Rectal smooth muscle tissue (tissue), 1 donor: ENCODE data around the gene ACAN.

ENCODE experiments used
- H3K27ac ChIP-seq: one replicate; pipeline ENCODE4 v1.7.0; 2013; ENCODE audit warnings: low read depth, low read length, inconsistent platforms
- H3K27me3 ChIP-seq: one replicate; pipeline ENCODE4 v1.7.0; 2013; ENCODE audit warnings: low read length; ENCODE audit not compliant: control insufficient read depth, insufficient read depth
- H3K36me3 ChIP-seq: one replicate; pipeline ENCODE4 v1.7.0; 2013; ENCODE audit warnings: low read length; ENCODE audit not compliant: control insufficient read depth, insufficient read depth
- H3K4me1 ChIP-seq: one replicate; pipeline ENCODE4 v1.7.0; 2013; ENCODE audit warnings: low read length; ENCODE audit not compliant: control insufficient read depth, insufficient read depth
- H3K4me3 ChIP-seq: one replicate; pipeline ENCODE4 v1.7.0; 2013; ENCODE audit warnings: low read length
- H3K9ac ChIP-seq: one replicate; pipeline ENCODE4 v1.7.0; 2013; ENCODE audit warnings: low read length

Gene ACAN

DNA sequence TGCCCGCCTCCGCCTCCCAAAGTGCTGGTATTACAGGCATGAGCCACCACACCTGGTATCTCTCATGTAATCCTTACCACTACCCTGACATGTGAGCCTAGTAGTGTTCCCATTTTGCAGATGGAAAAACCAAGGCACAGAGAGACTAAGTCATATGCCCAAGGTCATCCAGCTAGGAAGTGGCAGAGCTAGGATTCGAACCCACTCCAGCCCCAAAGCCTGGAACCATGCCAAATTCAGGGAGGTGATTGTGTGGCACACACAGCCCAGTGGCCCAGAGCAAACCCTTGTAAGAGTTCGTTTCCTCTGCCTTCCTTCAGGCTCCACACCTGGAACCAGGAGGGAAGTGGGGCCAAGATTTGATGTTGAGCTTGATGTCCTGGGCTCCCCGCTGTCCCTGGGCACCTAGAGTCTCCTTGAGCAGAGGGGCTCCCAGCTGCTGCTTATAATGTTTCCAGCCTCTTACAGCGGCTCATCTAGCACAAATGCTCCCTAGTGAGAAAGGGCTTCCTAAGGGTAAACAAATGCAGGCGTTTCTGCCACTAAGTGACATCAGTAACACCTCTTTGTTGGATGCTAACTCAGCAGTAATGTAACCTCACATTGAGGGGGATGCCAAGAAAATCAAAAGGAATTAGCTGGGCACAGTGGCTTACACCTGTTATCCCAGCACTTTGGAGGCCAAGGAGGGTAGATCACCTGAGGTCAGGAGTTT, 88.5 kb downstream of the ACAN start:
- peaks cover 11% of the 10 kb centered on the region for H3K27me3 ChIP-seq
- H3K9ac ChIP-seq: no peak overlapping the region
- H3K27ac ChIP-seq: no peak overlapping the region
- H3K4me3 ChIP-seq: no peak overlapping the region
- H3K36me3 ChIP-seq: no peaks in the 10 kb centered on the region
- no peaks in the 10 kb centered on the region for H3K4me1 ChIP-seq

DNA sequence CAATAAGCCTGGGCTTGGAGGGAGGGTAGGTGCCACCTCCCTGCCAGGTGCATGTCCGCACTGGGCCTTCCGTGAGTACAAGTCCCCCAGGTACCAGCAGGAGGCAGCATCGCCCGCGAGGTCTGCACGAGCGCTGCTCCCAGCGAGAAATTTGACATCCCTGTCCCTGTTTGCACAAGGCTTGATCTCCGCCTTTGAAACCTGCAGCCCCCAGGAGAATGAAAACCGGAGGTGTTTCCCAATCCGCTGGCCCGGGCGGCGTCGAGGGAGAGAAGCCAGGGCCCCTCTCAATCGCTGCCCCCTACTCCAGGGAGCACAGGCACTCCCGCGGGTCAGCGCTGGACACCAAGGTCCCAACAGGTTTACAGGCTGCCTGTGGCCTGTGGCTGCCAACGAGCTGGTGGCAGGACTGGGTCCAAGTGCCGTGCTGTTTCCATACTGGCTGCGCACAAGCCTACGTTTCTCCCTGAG, 91.1 kb downstream of the ACAN start:
- no peak overlapping the region for H3K9ac ChIP-seq
- no peak overlapping the region for H3K27ac ChIP-seq
- no peaks in the 10 kb centered on the region for H3K36me3 ChIP-seq
- H3K27me3 ChIP-seq: peaks cover 11% of the 10 kb centered on the region
- peaks cover 9% of the 10 kb centered on the region for H3K4me1 ChIP-seq
- H3K4me3 ChIP-seq: peak overlapping the region; percentile 30

DNA sequence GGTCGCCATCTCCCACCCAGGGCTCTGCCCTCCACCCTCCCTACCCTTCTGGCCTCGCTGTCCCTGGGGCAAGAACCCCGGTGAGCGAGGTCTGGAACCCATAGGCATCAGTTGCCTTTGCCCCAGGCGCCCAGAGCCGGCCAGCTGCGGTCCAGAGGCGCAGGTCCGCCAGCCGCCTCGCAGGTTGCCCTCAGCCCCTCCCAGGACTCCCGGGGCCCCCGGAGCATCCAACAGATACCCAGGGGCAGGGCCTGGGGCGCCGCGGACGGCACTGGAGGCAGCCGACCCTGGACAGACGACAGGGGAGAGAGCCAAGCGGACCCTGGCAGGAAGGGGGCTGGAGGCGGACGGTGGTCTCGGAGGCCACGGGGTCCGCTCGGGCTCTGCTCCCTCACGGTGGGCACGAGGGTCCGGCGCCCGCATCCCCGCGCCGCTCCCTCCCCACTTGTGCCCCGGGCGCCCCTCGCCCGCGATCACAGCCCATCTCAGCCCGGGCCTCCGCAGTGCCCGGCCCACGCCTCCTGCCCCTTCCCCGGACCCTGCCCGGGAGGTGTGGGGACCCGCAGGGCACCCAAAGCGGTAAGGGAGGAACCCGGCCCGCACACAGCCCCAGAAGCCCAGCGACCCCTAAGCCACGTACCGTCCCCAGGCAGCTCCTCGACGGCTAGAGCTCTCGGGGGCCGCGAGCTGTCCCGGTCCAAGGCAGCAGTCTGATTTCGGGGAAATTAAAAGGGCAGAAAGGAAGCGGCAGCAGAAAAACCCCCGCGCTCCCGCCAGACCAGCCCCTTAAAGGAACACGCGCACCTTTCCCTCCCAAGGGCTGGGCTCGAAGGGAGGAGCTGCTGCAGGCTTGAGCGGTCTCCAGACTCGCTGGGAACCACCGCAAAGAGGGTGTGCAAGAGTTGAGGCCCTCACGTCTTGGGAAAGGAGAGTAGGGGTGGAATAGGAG, 91.9 kb downstream of the ACAN start, which contains the start of gene HAPLN3:
Gene HAPLN3 (minus strand): TSS at position 726 of the 949 bp plus-strand sequence. CDS start 8,246 bp downstream, outside the sequence.
- H3K4me1 ChIP-seq: peaks cover 9% of the 10 kb centered on the region
- no peak within 1 kb of the TSS for H3K9ac ChIP-seq
- peaks cover 11% of the 10 kb centered on the region for H3K27me3 ChIP-seq
- no peaks in the 10 kb centered on the region for H3K36me3 ChIP-seq
- peak within 1 kb of the TSS; percentile 58 for H3K4me3 ChIP-seq
- H3K27ac ChIP-seq: no peak within 1 kb of the TSS

DNA sequence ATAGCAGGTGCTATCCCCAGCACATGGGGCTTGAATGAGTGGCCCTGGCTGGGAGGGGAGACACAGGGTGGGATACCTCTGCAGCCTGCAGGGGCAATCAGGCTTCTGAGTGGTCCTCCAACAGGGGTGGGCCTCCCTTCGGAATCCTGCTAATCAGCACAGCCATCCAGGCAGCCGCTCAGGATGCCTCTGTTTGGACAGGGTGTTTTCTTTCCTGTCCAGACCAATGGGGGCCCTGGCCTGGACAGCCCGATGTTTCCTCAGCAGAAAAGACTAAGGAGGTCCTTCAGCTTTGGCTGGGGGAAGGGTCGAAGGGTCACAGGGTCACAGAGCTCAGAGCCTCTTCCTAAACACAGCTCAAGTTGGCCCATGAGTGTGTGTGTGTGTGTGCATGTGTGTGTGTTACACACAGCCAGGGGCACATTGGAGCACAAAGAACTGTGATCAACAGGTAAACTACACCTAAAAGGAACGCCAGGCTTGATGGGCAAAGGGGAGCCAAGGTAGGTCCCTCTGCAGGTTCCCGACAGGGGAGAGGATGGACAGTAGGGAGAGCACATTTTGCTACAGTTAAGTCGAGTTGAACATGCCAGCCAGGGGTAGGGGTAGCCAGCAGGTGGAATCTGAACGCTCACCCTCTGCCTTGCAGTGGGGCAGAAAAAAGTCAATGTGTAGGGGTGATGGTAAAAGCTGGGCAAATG, 93.2 kb downstream of the ACAN start:
- H3K4me3 ChIP-seq: no peak overlapping the region

DNA sequence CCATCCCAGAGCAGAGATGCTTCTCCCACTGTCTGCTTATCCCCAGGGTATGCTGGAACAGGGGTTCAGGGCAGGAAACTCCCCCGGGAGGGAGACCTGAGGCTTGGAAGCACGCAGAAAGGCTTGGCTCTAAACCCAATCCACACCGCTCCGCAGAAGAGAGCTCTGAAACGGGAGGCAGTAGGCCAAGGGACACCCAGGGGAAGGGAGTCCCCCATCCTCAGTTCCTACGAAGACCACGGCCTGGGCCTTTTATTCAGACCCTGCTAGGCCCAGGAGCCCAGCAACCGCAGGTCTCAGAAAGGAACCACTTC, 93.9 kb downstream of the ACAN start:
- H3K9ac ChIP-seq: no peak overlapping the region
- no peak overlapping the region for H3K27ac ChIP-seq
- H3K4me1 ChIP-seq: peaks cover 9% of the 10 kb centered on the region
- H3K4me3 ChIP-seq: no peak overlapping the region
- H3K27me3 ChIP-seq: peaks cover 11% of the 10 kb centered on the region
- no peaks in the 10 kb centered on the region for H3K36me3 ChIP-seq

More for the DNA sequence above, 93.2 kb downstream of the ACAN start:
- no peak overlapping the region for H3K27ac ChIP-seq
- no peak overlapping the region for H3K9ac ChIP-seq
- peaks cover 9% of the 10 kb centered on the region for H3K4me1 ChIP-seq
- H3K27me3 ChIP-seq: peaks cover 11% of the 10 kb centered on the region
- no peaks in the 10 kb centered on the region for H3K36me3 ChIP-seq

DNA sequence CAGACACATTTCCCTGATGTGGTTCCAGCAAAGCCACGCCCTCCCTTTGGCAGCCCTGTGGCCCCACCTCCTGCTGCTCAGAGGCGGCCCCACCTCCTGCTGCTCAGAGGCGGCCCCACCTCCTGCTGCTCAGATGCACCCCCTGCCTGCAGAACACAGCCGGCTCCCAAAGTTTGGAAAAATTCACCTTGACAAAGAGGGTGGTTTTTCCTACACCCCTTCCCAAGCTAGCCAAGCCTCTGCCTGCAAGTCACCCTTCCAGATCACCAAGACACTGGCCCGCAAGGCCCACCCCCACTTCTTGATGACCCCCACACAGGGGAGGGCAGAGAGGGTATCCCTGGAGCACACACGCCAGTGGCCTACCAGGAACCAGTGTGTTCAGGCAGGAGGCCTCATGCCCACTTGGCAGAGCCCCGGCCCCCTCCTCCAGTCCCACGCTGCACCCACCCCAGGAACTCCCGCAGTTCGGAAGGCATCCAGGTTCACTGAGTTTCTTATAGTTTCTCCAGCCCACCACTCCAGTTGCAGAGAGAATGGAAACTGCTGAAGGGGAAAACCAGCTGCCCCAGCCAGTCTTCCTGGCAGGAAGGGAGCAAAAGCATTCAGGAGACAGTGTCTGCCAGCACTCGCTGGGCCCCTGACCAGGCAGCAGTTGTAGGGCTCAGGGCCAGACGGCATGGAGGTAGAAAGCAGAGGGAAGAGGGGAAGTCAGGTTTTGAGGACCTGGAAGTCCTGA, 94.4 kb downstream of the ACAN start:
- H3K4me3 ChIP-seq: no peak overlapping the region
- H3K4me1 ChIP-seq: peaks cover 9% of the 10 kb centered on the region
- peaks cover 11% of the 10 kb centered on the region for H3K27me3 ChIP-seq
- H3K27ac ChIP-seq: peak overlapping the region; percentile 25
- H3K36me3 ChIP-seq: no peaks in the 10 kb centered on the region
- H3K9ac ChIP-seq: no peak overlapping the region

DNA sequence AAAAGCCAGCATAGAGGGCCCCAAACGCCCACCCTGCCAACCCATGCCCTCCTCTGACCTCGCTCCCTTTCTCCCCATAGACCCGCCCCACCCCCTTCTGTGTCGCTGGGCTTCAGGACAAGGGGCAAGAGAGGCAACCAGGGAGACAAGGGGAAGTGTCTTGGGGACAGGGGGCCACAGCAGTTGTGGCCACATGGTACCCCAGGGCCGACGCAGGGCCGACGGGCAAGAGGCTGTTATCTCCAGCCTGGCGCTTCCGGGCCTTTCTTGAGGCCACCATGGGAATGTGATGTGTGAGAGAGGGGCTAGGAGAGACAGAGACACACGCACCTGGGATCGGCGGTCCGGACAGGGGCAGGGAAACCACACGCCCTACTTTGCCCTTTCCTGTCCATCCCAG, 95.5 kb downstream of the ACAN start:
- Histone ChIP-seq H3K27ac (no peak overlapping the region), H3K36me3 (no peaks in the 10 kb centered on the region)

DNA sequence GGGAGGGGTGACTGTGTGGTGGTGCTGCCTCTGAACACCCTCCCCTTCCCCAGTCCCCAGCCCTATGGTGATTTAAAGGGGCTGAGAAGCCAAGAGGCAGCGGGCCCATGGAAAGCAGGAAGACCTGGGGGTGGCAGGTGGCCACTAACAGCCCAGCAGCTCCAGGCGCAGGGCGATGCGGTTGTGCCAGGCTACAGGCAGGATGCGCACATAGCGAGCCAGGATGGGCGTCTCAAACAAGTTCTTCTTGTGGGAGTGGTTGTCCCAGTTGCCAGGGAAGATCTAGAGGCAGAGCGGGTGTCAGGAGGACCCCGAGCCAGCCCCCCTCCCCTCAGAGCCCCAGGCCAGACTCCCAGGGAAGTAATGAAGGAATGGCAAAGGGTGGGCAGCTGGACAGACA, 96.0 kb downstream of the ACAN start:
- Histone ChIP-seq H3K9ac (no peak overlapping the region), H3K36me3 (no peaks in the 10 kb centered on the region), H3K4me3 (no peak overlapping the region), H3K4me1 (peaks cover 9% of the 10 kb centered on the region), H3K27me3 (peaks cover 5% of the 10 kb centered on the region), H3K27ac (no peak overlapping the region)

More for the DNA sequence above, 95.5 kb downstream of the ACAN start:
- Histone ChIP-seq H3K4me3 (no peak overlapping the region), H3K27me3 (peaks cover 9% of the 10 kb centered on the region), H3K4me1 (peaks cover 9% of the 10 kb centered on the region), H3K9ac (no peak overlapping the region)

DNA sequence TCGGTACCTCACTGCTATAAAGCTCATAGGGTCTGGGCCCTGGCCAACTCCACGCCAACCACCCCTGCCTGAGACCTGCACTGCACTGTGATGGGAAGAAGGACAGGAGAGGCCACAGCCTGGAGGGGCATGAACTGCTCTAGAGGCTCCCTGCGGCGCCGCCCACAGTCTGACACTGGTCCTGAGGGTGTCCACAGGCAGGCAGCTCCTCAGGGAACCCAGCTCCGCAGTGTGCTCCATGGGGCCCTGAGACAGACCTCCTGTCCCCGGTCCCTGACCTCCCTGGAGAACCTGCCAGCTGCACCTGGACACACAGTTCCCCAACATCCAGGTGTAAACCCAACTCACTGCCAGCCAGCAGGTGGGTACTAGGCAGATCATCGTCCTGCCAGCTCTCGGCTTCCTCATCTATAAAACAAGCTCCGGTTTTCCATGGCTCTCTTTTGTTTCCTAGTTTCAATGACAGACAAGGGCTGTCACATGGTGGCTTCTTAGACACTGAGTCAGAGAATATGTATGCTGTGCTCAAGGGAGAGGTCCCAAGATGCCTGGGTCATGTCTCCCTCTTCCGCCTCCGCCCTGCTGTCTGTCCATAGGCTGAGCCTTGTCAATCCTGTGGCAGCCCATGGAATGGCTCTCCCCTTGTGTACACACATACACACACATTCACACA, 97.2 kb downstream of the ACAN start:
- Histone ChIP-seq H3K4me3 (no peak overlapping the region), H3K36me3 (no peaks in the 10 kb centered on the region), H3K4me1 (peaks cover 9% of the 10 kb centered on the region), H3K27me3 (no peaks in the 10 kb centered on the region), H3K27ac (no peak overlapping the region), H3K9ac (no peak overlapping the region)

DNA sequence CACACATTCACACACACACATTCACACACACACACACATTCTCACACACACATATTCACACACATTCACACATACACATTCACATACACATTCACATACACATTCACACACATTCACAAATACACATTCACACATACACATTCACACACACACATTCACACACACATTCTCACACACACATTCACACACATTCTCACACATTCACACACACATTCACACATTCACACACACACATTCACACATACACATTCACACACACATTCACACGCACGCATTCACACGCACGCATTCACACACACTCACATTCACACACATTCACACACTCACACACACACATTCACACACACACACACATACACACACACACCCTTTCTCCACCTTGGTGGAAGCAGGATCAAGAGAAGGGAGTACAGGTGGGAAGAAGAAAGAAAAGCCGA, 97.8 kb downstream of the ACAN start:
- Histone ChIP-seq H3K4me3 (no peak overlapping the region), H3K27ac (no peak overlapping the region), H3K27me3 (no peaks in the 10 kb centered on the region), H3K9ac (no peak overlapping the region), H3K36me3 (no peaks in the 10 kb centered on the region), H3K4me1 (peaks cover 9% of the 10 kb centered on the region)

DNA sequence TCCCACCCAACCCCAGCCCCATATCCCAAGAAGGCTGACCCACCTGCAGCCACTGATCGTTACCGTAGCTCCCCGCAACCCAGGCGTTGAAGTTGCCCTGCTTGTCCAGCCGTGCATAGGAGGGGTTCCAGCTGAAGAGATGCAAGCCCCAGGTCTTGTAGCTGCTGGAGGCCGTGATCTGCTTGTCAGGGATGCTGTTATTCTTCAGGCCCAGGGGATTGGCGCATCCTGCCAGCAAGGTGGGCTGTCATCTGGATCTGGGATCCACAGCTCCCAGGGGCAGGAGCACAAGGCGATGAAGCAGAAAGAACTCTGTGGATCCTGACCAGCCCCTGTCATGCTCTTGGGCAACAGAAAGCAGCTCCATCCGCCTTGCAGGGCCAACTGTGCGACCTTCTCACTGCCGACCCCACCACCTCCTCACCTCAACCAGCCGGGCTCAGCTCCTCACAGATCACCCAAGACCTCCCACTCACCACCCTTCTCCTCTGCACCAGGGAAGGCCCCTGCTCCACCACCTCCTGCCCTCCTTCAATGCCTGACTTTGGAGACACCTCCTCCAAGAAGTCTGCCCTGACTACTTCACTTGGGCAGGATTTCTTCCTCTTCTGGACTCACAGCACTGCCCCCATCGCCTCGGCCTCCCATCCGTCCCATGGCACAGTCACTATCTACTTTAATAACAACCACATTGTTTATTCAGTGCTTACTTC, 98.4 kb downstream of the ACAN start:
- no peaks in the 10 kb centered on the region for H3K27me3 ChIP-seq
- H3K9ac ChIP-seq: no peak overlapping the region
- no peaks in the 10 kb centered on the region for H3K36me3 ChIP-seq
- no peak overlapping the region for H3K4me3 ChIP-seq
- H3K27ac ChIP-seq: no peak overlapping the region
- peaks cover 9% of the 10 kb centered on the region for H3K4me1 ChIP-seq
